Measurements from ENCODE around the gene PNPT1. TPM values are rescaled to one million over a fixed set of nuclear protein-coding genes. Genes with fewer than 3 reads are reported as not detected.

Gene PNPT1
- total and polyA plus RNA-seq, 10 of the 15 experiments (the other 5 are each of a cell fraction or from before 2014, with no cell fraction given) = 34.2 to 67.7 (median 43.3) TPM

DNA sequence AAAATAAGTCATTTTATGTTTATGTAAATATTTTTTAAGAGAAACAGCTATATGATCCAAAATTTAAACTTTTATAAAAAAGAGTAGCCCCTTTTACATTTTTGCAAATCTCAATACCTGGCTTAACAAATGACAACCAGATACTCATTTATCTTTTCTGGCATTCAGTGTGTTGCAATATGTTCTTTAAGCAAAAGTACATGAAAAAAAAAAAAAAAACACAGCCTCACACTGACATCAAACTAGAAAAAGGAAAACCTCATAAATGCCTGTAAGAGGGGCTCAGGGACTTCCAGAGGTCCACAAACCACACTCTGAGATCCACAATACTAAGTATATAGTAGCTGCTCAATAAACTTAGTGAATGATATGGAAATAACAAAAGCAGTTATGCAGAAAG is 98.1 kb downstream of the PNPT1 start:
- H3K9me3 ChIP-seq (replicated peaks; ENCODE audit: control insufficient read depth, insufficient read depth, low read length) = no peaks in the 10 kb centered on the region
- H3K4me1 ChIP-seq (ENCODE audit: control insufficient read depth, insufficient read depth, low read length) = no peaks in the 10 kb centered on the region
- ChIA-PET RAD21 (ENCODE audit: unreplicated experiment) (interaction anchor here (0.6 kb wide), 1 partner anchor 118 kb away, joined by 3 read pairs; no protein-coding TSS in a partner anchor), SMC1A (ENCODE audit: uncharacterized antibody, unreplicated experiment) (no interaction called here), CTCF (interaction anchor here (1.9 kb wide), 1 partner anchor 9 kb away, joined by 4 read pairs; no protein-coding TSS in a partner anchor), POLR2A (interaction anchor here (0.5 to 1.5 kb wide), 3 partner anchors 10 to 302 kb away, joined by 4 to 5 read pairs (median 4); no protein-coding TSS in a partner anchor)
- no TSS peak for BruUV-seq (replicated peaks)
- H3K36me3 ChIP-seq (ENCODE audit: control insufficient read depth in 2 of 2, insufficient read depth in 2 of 2, low read length in 1 of 2) = peaks cover 0 to 21% of the 10 kb centered on the region in 2 experiments; a peak in 3 of 4 replicates
- no peak overlapping the region for H3K9ac ChIP-seq (ENCODE audit: control insufficient read depth, insufficient read depth, low read length)
- H2AFZ ChIP-seq (ENCODE audit: control insufficient read depth, low read depth, low read length) = no peak overlapping the region
- in situ Hi-C loops (cut with MboI) (no loop called here), intact Hi-C loops (cut with micrococcal nuclease; ENCODE audit: unreplicated experiment) (no loop called here)
- no peak for FAIRE-seq
- peaks cover 11% of the 10 kb centered on the region for H3K79me2 ChIP-seq (ENCODE audit: control insufficient read depth, insufficient read depth, low read length)
- DNase-seq (ENCODE audit: low read depth, low spot score) = no peak
- TF ChIP-seq ZNF24 (IDR thresholded peaks at IDR 0.05) = no peak
- TF ChIP-seq, protein P1, sequence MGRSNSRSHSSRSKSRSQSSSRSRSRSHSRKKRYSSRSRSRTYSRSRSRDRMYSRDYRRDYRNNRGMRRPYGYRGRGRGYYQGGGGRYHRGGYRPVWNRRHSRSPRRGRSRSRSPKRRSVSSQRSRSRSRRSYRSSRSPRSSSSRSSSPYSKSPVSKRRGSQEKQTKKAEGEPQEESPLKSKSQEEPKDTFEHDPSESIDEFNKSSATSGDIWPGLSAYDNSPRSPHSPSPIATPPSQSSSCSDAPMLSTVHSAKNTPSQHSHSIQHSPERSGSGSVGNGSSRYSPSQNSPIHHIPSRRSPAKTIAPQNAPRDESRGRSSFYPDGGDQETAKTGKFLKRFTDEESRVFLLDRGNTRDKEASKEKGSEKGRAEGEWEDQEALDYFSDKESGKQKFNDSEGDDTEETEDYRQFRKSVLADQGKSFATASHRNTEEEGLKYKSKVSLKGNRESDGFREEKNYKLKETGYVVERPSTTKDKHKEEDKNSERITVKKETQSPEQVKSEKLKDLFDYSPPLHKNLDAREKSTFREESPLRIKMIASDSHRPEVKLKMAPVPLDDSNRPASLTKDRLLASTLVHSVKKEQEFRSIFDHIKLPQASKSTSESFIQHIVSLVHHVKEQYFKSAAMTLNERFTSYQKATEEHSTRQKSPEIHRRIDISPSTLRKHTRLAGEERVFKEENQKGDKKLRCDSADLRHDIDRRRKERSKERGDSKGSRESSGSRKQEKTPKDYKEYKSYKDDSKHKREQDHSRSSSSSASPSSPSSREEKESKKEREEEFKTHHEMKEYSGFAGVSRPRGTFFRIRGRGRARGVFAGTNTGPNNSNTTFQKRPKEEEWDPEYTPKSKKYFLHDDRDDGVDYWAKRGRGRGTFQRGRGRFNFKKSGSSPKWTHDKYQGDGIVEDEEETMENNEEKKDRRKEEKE (IDR thresholded peaks at IDR 0.05) = no peak
- no peak for TF ChIP-seq SUPT20H (IDR thresholded peaks at IDR 0.05; ENCODE audit: borderline replicate concordance, control insufficient read depth, low read depth, low read length)
- no peak for TF ChIP-seq MTA2 (IDR thresholded peaks at IDR 0.05; ENCODE audit: low read depth)
- TF ChIP-seq JUNB (IDR thresholded peaks at IDR 0.05) = no peak
- no peak for TF ChIP-seq SUZ12 (IDR thresholded peaks at IDR 0.05; ENCODE audit: unreplicated experiment)
- TF ChIP-seq NR2C2 (IDR thresholded peaks at IDR 0.05; ENCODE audit: borderline replicate concordance, control insufficient read depth, insufficient read length, low read depth) = no peak
- TF ChIP-seq JUND (IDR thresholded peaks at IDR 0.05; ENCODE audit: low read depth, low read length) = no peak
- no peak for TF ChIP-seq MEF2A (IDR thresholded peaks at IDR 0.05; ENCODE audit: insufficient read depth, low read depth, low read length)
- TF ChIP-seq, protein P2, sequence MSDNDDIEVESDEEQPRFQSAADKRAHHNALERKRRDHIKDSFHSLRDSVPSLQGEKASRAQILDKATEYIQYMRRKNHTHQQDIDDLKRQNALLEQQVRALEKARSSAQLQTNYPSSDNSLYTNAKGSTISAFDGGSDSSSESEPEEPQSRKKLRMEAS (IDR thresholded peaks at IDR 0.05; ENCODE audit: low read depth, low read length) = no peak
- no peak for TF ChIP-seq ZNF207 (IDR thresholded peaks at IDR 0.05; ENCODE audit: borderline replicate concordance)
- TF ChIP-seq NR2F1 (conservative IDR thresholded peaks at IDR 0.05) = no peak
- no peak overlapping the region for H3K4me2 ChIP-seq (ENCODE audit: control insufficient read depth, insufficient read depth)
- no peaks in the 10 kb centered on the region for H4K20me1 ChIP-seq (ENCODE audit: control insufficient read depth, insufficient read depth)
- H3K4me3 ChIP-seq = no peak overlapping the region
- ATAC-seq = no peak
- H3K27ac ChIP-seq (ENCODE audit: control insufficient read depth, insufficient read depth) = no peak overlapping the region
- H3K27me3 ChIP-seq (replicated peaks in 1 of 2; ENCODE audit: control insufficient read depth in 2 of 2, insufficient read depth in 2 of 2, low read length in 1 of 2) = no peaks in the 10 kb centered on the region
